ENCODE data around the gene S100A3.
"Not testable (repeated sequence)": the region's sequence is repeated elsewhere in the genome, so short reads cannot be mapped to it uniquely, and the experiment has no call there.

The S100A3 gene

DNA sequence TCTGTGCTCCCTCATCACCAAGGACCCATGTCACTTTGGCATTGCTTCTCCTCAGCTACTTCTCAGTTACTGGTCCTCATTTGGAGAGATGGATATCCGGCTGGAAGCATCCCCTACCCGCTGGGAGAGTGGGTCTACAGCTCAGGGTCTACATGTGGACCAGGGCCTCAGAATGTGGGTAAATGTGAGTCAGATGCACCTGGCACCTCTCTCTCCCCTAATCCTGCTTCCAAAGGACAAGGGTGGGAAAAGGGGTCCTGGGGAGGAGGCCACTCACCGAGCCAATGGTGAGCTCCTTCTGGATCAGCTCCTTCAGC is 14.2 kb downstream of the S100A3 start:
- DNase-seq: no peak
- ATAC-seq: no peak

- DNase-seq: no peak
These were observed 14.7 kb downstream of the S100A3 start for GRCh38 chr1:153534226-153534924.

GRCh38 chr1:153533689-153534201 is 15.3 kb downstream of the S100A3 start:
- ATAC-seq: no peak
- no peak for DNase-seq

More at GRCh38 chr1:153534226-153534924, 14.7 kb downstream of the S100A3 start:
- no peak for ATAC-seq

DNA sequence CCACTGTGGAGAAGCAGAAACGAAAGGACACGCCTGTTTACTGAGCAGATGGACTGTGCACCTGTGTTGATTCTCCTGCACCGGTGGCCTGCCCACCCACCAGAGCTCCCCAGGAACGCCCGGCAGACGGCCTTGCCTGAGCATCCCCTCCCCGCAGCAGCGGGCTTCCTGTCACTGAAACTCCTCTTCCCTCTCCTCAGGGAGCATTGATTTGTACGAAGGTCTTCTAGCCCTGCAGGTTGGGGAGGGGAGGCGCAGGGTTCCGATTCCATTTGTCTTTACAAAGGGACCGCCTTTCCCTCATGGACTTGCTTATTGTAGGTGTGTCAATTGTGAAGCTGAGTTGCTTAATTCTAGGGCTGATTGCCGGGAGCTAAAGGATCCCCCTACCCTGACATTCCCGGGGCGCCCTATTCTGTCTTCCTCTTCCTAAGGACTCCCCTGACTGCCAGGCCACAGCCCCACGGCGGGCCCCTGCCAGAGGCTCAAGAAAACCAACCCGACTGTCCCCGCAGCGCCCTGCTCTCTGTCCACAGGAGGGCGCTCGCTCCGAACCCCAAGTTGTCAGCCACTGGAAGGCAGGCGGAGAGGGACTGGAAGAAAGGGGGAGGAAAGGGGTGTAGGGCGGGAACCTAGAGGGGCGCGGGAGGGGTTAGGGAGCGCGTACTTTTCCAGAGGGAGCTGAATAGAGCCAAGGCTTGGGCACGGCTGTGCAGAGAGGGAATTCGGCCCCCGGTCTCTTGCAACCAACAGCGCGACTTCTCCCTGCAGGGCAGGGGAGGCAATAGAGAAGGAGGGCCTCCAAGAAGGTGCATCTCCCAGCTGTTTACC is 16.1 kb downstream of the S100A3 start:
- DNase-seq (peak; percentile 88), ATAC-seq (peak; percentile 22)

- ATAC-seq: peak; percentile 67
- DNase-seq: peak; percentile 50
These were observed 16.9 kb downstream of the S100A3 start for GRCh38 chr1:153532181-153532580.

- DNase-seq (no peak), ATAC-seq (no peak)
These were observed 17.4 kb downstream of the S100A3 start for GRCh38 chr1:153531638-153532037.

DNA sequence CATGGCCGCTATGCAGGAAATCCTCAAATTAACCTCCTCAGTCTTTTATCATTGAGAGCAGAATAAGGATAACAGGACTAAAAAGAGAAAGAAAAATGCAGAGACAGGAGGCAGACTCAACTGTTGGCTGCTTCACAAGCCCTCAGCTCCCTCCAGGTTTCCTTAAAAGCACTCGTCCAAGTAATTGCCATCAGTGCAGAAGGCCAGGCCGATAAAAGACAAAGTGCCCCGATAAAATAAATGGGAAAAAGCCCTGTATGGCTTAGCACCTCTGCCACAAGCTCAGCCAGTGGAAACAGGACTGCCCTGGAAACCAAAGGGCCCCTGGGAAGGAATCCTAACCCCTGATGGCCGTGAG is 21.4 kb downstream of the S100A3 start:
- DNase-seq: no peak
- no peak for ATAC-seq

DNA sequence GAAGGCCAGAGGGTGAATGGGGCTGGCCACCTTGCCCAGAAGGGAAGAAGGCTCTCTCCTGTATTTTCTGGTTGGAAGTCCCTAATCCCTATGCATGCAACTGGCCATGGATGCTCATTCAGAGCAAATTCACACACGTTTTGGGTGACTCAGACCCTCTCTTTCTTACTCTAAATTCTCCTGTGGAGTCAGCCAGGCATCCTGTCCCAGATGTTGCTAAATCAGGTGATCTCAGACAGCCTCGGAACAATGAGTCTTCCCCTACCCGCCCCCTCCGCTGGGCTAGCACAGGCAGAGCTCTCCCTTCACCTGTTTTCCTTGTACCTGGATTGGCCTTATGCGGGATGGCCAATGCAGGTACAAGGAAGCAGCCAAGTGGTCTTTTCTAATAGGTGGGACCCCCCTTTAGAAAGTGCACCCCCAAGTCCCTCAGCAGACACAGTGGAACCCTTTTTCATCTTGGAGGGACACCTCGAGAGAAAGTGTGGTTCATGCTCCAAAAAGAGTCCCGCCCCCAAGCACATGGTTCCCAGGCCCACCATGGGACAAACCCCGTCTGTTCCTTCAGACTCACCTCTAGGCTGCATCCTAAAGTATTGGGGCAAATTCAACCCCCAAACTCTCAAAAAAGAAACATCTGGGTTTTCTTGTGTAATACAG is 21.9 kb downstream of the S100A3 start:
- no peak for ATAC-seq
- DNase-seq: no peak

DNA sequence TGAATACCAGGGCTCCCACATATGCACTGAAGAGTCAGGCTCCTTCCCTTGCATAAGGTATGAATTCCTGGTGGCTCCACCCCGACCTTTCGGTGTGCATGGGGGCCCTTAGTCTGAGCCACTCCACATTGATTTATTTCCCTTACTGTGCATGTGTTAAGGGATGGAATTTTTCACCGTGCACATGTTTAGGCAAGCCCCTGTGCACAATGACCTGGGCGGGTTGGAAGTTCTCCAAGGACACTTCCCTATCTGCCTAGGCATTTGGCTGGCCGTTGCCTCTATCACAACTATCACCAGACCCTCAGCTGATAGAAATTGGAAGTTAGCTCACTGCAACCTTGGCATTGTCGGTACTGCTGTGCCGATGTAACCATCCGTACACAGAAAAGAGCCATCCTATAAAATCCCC is 22.9 kb downstream of the S100A3 start:
- ATAC-seq (no peak), DNase-seq (no peak)

- DNase-seq (no peak), ATAC-seq (no peak)
These were observed 23.9 kb downstream of the S100A3 start for GRCh38 chr1:153525088-153525728.

GRCh38 chr1:153522353-153523048 is 26.6 kb downstream of the S100A3 start:
- DNase-seq, ATAC-seq: not testable (repeated sequence)

DNA sequence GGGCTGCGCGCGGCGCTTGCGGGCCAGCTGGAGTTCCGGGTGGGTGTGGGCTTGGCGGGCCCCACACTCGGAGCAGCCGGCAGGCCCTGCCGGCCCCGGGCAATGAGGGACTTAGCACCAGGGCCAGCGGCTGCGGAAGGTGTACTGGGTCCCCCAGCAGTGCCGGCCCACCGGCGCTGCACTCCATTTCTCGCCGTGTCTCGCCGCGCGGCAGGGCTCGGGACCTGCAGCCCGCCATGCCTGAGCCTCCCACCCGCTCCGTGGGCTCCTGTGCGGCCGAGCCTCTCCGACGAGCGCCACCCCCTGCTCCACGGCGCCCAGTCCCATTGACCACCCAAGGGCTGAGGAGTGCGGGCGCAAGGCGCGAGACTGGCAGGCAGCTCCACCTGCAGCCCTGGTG is 27.2 kb downstream of the S100A3 start:
- not testable (repeated sequence) for ATAC-seq, DNase-seq

DNA sequence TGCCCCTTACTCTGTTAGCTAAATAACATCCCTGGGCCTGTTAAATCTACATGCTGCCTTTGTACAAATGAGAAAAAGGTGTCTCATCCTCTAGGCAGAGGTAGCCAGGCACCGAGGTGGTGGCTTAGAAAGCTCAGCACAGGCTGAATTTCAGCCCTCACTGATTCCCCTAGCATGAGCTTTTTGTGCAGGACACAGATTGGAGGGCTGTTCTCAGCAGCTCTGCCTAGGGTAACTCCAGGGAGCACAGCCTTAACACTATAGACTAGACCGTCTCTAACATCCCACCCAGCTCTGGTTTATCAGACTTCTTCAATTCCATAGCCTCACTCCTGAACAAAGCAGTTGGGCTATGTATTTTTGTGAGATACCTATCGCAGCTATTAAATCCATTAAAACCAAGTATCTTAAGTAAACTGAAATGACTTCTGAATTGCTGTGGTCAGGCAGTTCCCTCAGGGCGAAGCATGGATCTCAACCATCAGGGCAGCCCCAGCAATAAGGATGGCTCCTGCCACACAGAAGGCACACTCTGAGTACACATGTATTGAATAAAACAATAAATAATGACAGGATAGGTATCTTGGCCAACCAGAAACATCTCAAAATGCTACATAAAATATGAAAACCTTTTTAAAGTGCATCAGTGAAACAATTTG is 28.1 kb downstream of the S100A3 start:
- no peak for ATAC-seq
- DNase-seq: no peak

GRCh38 chr1:153520137-153520691 is 28.8 kb downstream of the S100A3 start:
- ATAC-seq, DNase-seq: not testable (repeated sequence)

- DNase-seq: no peak
- ATAC-seq: no peak
These were observed 29.8 kb downstream of the S100A3 start for GRCh38 chr1:153519242-153519641.

- no peak for DNase-seq
- ATAC-seq: no peak
These were observed 33.3 kb downstream of the S100A3 start for GRCh38 chr1:153515504-153516394.

DNA sequence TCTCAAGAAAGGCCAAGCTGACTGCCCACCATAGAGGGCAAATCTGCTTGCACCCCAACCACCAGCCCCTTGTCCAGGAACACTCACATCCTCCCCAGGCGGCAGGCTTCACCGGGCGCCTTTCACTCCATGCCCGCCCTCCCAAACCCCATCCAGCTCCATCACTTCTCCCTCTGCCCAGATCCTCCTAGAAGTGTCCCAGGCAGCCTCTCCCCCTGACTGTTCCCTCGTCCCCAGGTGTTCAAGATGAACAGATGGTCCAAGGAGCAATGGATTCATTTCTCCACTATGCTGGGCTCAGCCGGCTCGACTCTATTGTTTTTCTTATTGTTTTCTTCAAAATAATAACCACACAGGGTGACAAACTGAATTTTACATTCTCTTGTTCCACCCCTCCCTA is 35.4 kb downstream of the S100A3 start:
- ATAC-seq (no peak), DNase-seq (no peak)

- no peak for ATAC-seq
- DNase-seq: no peak
These were observed 36.0 kb downstream of the S100A3 start for GRCh38 chr1:153513023-153513422.

GRCh38 chr1:153510984-153511410 is 38.1 kb downstream of the S100A3 start:
- ATAC-seq (peak; percentile 90), DNase-seq (peak; percentile 91)
